GM19193 (cell line): ENCODE data around the gene TADA2A.
A peak's percentile ranks its signal among the peaks of the same experiment; 100 is the strongest.

Experiments used
- POLR2A ChIP-seq: IDR thresholded peaks from 4 replicates; pipeline ENCODE4 v1.6.1; 2011; ENCODE audit not compliant: insufficient read depth, insufficient read length; ENCODE audit errors: extremely low read depth

The TADA2A gene

DNA sequence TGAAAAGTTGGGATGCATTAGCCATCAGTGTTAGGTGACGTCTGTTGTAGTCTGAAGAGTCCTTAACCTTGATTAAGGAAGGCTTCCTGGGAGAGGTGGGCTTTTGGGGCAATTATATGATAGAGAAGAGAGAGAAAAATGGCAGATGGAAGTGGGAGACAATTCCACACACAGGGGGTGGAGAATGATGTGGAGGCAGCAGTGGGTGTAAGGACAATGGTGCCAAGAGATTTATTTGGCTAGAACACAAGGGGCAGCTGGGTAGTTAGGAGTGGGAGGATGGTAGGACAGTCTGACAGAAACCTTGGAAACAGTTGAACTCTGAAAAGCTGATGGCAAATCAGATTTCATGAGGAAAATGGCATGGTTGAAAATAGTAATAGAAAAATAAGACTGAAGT, 72.3 kb downstream of the TADA2A start:
- no peak for TF ChIP-seq POLR2A

DNA sequence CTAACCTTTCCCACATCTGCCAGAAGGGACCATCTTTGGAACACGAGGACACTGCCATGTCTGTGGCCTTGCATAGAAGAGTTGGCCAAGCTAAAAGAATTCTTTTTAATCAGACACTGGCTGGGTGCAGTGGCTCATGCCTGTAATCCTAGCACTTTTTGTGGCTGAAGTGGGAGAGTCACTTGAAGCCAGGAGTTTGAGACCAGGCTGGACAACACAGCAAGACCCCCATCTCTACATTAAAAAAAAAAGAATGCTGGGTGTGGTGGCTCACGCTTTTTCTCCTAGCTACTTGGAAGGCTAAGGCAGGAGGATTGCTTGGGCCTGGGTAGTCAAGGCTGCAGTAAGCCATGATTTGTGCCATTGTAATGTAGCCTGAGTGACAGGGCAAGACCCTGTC, 73.7 kb downstream of the TADA2A start:
- no peak for TF ChIP-seq POLR2A

DNA sequence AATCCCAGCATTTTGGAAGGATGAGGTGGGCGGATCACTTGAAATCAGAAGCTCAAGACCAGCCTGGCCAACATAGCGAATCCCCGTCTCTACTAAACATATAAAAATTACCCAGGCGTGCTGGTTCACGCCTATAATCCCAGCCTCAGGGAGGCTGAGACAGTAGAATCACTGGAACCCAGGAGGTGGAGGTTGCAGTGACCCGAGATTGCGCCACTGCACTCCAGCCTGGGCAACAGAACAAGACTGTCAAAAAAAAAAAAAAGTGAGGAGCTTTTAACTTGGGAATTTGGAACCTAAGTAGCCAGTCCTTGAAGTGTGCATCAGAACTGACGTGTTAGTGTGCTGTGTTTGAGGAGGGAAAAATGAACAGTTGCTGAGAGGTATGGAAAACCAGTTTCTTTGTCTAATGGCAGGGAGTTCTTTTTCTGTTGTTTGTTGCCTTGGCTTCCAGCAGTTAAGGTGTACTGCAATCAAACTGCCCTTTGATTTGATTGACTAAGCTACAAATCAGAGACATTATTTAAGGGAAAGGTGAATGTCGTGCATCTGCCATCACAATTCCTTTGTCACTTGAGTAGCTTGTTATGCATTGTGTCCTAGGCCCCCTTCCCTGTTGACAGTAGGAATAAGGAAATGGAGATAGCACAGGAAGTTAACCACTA, 74.4 kb downstream of the TADA2A start:
- TF ChIP-seq POLR2A: no peak

DNA sequence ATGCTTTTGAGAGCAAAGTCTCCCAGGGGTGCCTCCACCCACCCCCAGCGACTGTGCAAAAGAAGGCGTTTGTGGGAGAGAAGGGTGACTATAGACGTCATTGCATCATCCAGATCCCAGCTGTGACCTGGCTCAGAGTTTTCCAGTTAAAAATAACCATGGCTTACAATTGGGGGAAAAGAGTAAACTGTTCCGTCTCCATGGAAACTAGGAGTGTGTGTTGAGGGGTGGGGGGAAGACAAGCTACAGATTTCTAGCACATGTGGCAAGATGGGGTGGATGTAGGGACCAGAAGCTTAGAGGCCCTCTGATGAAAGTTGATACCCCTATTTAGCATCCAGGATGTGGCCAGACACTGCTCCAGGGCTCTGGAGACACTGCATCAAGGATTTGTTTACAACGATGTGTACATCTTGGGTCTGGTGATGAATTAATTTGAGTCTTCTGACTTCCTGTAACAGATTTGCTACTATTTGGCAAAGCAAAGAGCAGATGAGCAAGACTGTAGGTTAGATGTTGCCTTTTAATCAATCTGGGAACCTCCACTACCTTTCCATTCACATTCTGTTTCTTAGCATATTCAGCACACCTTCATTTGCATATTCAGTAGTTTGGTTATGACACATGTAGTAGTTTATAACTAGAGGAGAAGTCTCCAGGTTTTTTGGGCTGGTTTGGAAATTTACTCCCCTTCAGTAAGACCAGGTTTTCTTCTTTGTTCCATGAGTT, 76.8 kb downstream of the TADA2A start:
- TF ChIP-seq POLR2A: no peak

DNA sequence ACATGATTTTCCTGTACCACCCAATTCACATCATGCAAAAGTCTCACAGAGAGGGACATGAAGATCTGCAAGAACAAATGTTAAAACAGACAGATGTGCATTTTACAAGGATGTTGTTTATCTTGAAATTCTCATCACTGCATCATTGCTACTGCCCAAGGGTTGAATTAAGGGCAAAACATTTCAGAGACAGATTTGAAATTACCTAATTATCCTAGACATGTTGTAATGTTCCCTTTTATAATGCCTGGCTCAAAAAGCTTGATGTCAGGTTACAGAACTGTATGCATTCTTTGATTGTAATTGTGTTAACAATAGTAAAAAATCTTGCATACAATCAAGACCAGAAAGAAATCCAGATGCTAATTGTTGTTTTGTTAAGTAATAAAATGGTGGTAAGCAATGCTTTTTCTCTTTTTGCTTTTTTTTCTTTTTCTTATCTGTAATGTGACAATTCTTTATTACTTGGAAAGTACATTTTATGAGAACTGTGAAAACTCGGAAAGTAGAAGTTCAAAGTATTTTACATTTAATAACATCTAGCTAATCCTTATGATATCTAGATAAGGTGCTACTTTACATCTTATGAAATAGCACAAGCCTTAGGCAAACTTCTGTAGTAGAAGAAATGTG, 79.4 kb downstream of the TADA2A start:
- no peak for TF ChIP-seq POLR2A

DNA sequence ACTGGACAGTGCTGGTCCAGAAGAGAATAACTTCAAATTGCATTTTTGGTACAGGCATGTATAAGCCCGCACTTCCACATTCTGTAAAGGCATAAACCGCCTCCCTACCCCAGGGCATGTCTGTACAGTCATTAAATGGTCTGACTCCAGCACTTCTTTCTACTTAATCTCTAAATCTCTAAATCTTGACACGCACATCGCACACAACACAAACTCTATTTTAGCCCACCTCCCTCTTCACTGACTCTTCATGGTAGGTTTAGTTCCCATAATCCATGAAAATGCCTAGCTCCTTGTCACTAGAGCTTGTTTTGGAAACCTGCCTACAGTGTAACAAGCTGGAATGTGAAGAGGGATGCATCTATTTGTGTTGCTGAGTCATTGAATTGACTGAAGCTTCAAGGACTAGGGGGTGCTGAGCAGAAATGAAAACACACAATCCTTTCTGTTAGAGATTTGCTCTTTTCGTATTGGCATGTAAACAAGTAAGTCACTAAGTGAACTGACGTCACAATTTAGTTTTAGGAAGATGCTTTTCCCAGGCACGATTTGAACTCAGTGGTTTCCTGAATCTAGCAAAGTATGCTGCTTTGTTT, 81.4 kb downstream of the TADA2A start:
- no peak for TF ChIP-seq POLR2A

DNA sequence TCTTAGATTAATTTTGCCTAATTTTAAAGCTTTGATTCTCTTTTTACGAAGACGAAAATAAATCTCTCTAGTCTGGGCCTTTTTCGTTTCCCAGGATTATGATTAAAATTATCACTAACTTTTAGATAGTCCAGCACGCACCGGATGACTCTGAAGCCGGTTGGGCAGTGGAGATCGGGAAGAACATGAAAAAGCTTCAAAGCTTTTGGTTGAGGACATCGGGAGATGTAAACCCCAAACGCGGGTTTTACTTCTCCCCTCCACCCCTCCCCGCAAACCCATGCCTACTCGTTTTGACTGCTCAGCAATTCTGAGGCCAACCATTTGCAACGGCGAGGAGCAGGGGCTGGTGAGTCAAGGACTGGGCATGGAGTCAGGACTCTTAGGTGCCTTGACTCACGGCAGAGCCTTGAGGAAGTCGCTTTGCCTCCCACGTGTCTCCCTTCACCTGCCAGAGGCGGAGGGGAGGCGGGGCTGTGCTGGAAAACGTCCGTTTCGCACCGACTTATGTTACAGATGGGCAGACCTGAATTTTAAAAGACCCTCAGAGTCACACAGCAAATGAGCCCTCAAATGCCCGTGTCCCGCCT, 82.0 kb downstream of the TADA2A start:
- TF ChIP-seq POLR2A: no peak

DNA sequence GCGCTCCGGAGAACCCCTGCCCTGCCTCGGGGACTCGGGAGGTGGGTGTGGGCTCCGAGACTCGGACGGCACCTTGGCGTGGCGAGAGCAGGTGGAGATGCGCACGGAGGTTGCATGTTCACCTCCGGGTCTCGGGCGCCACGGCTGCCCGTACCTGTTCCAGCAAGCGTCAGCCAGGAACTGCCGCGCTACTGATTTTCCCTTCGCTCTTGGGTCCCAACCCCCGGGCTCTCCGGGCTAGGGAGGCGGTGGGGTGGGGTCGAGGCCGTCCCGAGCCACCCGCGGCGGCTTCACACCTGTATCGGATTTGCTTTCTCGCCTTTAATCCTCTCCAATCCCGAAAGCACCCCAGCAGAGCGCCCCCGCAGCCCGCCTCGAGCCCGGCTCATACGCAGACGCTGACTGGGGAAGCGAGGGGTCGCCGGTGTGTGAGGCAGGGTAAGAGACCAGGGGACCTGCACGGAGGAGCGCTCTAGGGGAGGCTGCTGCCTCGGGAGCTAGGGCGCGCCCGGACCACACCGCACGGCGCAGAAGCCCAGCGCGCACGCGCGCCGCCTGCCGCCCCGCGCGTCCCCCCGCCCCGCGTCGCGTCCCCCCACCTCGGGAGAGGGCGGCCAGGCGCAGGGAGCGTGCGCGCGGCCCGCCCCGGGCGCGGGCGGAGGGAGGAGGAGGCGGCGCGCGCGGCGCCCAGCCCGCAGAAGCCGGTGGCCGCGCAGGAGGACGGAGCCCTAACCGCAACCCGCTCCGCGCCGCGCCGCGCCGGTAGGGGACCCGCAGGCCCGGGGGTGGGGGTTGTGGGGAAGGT, 82.7 kb downstream of the TADA2A start, which contains the start of gene DUSP14:
TSS of gene DUSP14 (plus strand) at position 695 of the 805 bp plus-strand sequence. CDS start 22,382 bp downstream, outside the sequence.
- peak; percentile 77 for TF ChIP-seq POLR2A

DNA sequence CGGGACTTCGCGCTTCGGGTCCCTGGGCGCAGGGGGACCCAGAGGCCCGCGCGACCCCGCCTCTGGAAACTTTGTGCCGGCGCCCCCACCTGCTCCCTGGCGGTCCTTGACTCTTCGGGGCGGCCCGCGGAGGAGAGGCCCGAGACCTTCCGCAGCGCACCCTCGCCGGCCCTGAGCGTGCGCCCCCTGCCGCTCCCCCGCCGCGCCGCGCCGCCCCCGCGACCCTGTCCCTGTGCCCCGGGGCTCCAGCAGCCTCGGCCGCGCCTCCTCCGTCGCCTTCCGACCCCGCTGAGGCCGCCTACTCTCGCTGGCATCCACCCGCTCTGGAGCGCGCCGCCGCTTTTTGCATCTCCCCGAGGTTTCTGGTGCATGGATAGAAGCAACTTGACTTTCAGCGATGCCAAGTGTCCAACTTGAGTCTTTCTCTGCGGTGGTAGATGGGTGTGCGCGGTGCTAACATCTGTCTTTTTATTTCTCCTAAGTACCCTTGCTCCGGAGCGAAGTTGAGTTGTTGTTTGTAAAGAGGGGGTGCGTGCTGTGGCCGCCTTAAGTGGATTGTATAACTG, 83.4 kb downstream of the TADA2A start:
- no peak for TF ChIP-seq POLR2A

DNA sequence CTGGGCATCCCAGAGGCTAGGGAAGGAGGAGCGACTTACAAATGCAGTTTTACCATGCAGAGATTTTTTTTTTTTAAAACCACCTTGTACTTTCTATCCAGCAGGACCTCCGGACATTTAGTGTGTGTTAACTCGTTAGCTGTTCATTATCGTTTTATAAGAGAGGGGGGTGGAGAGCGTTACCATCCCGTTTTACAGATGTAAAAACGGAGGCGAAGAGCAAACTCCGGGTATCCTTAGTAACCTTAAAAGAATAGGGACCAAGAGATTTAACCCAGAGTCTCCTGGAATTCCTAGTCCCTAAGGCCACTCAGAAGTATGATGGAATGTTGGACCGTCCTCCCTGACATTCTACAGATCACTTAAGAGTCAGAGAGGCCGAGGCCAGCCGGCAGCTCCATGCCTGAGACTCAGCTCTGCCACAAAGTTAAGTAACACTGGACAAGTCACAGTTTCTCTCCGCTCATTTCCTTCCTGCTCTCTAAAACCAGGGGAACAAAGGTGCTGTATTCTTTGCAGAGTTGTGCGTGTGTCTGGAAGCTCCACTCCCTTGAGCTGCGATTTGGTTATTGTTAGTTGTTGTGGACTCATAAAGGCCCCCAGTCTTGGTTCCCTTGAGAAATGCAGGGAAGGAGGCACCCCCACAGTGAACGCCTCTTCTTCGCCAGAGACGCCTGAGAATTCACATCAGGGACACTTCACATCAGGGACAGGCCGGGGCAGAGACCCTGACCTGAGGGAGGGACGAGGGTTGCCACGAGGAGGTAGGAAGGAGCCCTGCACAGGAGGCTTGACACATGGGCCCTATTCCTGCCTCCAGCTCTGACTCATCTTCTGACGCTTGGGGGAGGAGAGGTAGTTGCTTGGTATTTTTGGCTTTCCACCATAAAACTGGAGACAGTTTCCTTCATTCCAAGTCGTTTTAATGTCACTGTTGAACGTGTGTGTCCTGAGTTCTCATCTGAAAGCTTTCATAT, 84.2 kb downstream of the TADA2A start:
- no peak for TF ChIP-seq POLR2A

DNA sequence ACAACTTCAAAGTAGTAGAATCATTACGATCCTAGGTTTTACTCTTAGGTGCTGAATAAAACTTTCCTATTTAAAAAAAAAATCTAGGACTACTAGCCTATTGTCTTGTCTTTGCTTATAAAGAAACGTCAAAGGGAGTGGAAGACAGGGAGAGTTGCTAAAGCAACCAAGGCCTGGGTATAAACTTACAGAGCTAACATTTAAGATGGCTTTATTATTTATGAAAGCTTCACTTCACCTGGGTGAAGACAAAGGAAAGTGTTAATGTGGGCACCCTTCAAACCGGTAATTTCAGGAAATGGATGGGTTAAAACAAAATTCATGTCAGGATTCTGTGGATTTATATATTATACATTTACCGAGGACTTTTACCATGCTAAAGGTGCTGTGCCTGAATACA, 85.5 kb downstream of the TADA2A start:
- TF ChIP-seq POLR2A: no peak

DNA sequence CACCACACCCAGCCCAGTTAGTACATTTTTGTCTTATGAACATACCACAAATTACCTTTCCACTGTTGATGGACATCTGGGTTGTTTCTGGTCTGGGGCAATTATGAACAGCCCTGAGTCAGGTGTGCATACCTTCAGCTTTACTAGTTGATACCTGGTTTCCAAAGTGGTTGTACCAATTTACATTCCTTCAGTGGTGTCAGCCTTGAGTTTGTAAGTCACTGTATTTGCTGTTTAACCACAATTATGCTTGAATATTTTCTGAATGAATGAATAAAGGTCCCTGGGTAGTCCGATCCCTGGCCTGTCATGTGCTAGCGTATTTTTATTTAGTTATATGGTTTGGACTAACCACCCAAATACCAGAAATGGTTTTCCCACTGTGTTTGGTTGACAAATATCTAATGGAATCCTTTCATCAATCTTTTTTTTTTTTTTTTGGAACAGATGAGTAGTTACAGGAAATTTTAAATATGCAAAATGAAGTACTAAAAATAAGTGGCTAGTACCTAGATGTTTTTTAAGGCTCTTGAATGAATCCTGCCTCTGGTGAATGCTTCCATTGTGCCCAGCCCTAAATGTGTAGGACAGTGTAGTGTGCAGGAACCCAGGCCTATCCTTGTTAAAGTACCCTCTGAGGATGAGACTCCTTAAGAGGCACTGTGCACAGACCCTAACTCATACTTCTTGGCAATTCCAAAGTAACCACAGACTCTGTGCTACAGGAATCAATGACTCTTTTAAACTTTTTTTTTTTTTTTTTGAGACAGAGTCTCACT, 86.8 kb downstream of the TADA2A start:
- TF ChIP-seq POLR2A: no peak
